ENCODE results near the gene SMIM20. TPM values are rescaled to one million over a fixed set of nuclear protein-coding genes. Genes with fewer than 3 reads are reported as not detected.

SMIM20 gene
- total and polyA plus RNA-seq, 12 donors: 22.9 to 80.5 (median 40.6) TPM

- no peak overlapping the region for H3K27ac ChIP-seq
- DNase-seq: no peak
- WGBS, 4 donors: 46 to 49% (median 48%) methylated on average over 8 of the region's 8 CpGs
- H3K36me3 ChIP-seq (replicated peaks in 1 of 2): no peaks in the 10 kb centered on the region
- H3K27me3 ChIP-seq: no peaks in the 10 kb centered on the region
- H3K4me3 ChIP-seq: no peak overlapping the region
- no peak for TF ChIP-seq POLR2A (IDR thresholded peaks at IDR 0.05)
- no peak for TF ChIP-seq CTCF (IDR thresholded peaks at IDR 0.05)
- H3K9me3 ChIP-seq (replicated peaks in 1 of 3): no peaks in the 10 kb centered on the region
- intact Hi-C loops (cut with DNase I): no loop called here
- no peaks in the 10 kb centered on the region for H3K4me1 ChIP-seq (replicated peaks in 1 of 2)
Observed at GRCh38 chr4:25978327-25978726, 64.3 kb downstream of the SMIM20 start.

Other genes starting within 250 kb of the SMIM20 start
- 10 to 100 TPM in 4 of 9 donors, 1 to 10 TPM in 5; 1.7 to 23.7 (median 5.8) TPM for gene SEL1L3, start 51.2 kb upstream of the SMIM20 start, total RNA-seq
- gene SEL1L3, start 51.2 kb upstream of the SMIM20 start, polyA plus RNA-seq: 10 to 100 TPM in 1 of 3 donors, 1 to 10 TPM in 2; 2.7 to 14.2 (median 2.8) TPM

Measured in adrenal gland (tissue), 12 donors.